ENCODE data around the gene GNPNAT1.
"Not testable (repeated sequence)": the region's sequence is repeated elsewhere in the genome, so short reads cannot be mapped to it uniquely, and the experiment has no call there.

The GNPNAT1 gene

GRCh38 chr14:52729585-52729924, 61.9 kb downstream of the GNPNAT1 start:
- DNase-seq (ENCODE audit: low read depth in 2 of 2) = no peak

- DNase-seq (ENCODE audit: low read depth in 2 of 2) = not testable (repeated sequence)
Measured at GRCh38 chr14:52729035-52729434, 62.4 kb downstream of the GNPNAT1 start.

GRCh38 chr14:52727509-52727908, 63.9 kb downstream of the GNPNAT1 start:
- not testable (repeated sequence) for DNase-seq (ENCODE audit: low read depth in 2 of 2)

Data from stimulated activated CD4-positive, alpha-beta T cell treated with anti-CD3 and anti-CD28 coated beads, Interleukin-15, amount 100 ng/mL, for 48 hours (primary cell).